ENCODE results near the gene TSHR.

DNA sequence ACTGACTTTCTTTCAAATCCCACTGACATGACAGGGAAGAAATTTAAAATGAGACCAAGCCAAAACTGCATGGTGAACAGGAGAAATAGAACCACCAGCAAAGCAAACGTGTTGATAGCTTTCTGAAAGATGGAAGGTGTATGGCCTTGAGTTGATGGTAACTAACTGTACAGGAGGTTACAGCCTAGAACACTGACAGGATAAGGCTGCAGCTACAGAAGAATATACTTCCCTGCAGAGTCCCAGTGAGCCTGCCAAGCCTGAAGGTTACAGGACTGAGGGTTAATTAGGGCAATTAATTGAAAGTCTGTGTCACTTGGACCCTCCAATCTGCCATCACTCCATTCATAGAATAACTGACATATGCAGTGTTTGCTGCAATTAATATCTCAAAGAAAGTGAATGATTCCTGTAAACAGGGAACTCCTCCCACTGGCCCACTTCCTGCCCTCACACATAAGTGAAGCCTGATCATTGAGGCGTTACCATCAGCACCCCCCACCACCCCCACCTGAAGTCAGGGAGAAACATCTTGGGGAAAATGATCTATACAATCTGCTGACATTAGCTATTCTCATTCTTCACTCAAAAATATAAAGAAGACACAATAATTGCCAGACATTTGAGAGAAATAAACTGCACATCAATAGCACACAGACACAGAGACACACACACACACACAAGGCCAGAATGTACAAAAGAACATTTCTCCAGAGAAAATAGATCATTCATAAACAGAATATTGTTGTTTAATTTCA lies 191.9 kb downstream of the TSHR start:
- TF ChIP-seq POLR2A (IDR thresholded peaks at IDR 0.05) (no peak), CTCF (IDR thresholded peaks at IDR 0.05) (no peak)

Measured in heart left ventricle (tissue), 13 donors.